Prostate gland (tissue), 2 donors: ENCODE measurements around the gene PTPRG.

Source experiments
- POLR2AphosphoS5 ChIP-seq: sonication (generic); formaldehyde crosslinking; IDR thresholded peaks from one replicate; pipeline ENCODE4 v1.6.1; 2017; ENCODE audit warnings: antibody characterized with exemption
- TF ChIP-seq, protein P1 (sequence below), 4 experiments: fragments of 200-600 bp in 2 of 4; fragments of 450-650 bp in 2 of 4; sonication (generic) in 2 of 4; IDR thresholded peaks; 1 replicate in 3 of 4; 2 replicates in 1 of 4; pipeline ENCODE4 v1.5.1; 2016 to 2019; ENCODE audit warnings: antibody characterized with exemption in 4 of 4, mild to moderate bottlenecking in 2 of 4, moderate library complexity in 2 of 4

DNA sequence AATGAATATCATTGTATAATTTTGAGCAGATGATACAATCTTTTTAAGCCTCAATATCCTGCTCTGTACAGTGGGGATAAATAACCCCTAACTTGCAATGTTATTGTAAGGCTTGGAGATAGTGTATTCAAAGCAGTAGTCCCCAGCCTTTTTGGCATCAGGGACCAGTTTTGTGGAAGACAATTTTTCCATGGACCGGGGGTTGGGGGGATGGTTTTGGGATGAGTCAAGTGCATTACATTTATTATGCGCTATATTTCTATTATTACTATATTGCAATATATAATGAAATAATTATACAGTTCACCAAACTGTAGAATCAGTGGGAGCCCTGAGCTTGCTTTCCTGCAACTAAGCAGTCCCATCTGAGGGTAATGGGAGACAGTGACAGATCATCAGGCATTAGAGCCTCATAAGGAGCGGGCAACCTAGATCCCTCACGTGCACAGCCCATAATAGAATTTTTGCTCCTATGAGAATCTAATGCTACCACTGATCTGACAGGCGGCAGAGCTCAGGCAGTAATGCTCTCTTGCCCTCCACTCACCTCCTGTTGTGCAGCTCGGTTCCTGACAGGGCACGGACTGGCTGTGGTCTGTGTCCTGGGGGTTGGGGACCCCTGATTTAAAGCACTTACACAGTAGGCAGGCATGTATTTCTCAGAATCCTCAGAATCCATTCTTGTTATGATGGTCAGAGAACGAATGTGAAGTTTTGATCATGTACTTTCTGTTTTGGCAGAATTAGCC, 102.2 kb downstream of the PTPRG start:
- TF ChIP-seq, protein P1, sequence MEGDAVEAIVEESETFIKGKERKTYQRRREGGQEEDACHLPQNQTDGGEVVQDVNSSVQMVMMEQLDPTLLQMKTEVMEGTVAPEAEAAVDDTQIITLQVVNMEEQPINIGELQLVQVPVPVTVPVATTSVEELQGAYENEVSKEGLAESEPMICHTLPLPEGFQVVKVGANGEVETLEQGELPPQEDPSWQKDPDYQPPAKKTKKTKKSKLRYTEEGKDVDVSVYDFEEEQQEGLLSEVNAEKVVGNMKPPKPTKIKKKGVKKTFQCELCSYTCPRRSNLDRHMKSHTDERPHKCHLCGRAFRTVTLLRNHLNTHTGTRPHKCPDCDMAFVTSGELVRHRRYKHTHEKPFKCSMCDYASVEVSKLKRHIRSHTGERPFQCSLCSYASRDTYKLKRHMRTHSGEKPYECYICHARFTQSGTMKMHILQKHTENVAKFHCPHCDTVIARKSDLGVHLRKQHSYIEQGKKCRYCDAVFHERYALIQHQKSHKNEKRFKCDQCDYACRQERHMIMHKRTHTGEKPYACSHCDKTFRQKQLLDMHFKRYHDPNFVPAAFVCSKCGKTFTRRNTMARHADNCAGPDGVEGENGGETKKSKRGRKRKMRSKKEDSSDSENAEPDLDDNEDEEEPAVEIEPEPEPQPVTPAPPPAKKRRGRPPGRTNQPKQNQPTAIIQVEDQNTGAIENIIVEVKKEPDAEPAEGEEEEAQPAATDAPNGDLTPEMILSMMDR (IDR thresholded peaks at IDR 0.05): no peak
- TF ChIP-seq POLR2AphosphoS5: no peak
